SK-N-SH treated with all-trans-retinoic acid at 6 μM for 48 hours (cell line): ENCODE results near the gene SEL1L2.

Experiments
- ATAC-seq: fragments of 200-7000 bp; cut with Tn5 transposase; 3 replicates; pipeline ENCODE4 v1.9.1; 2020; ENCODE audit warnings: mild to moderate bottlenecking, moderate library complexity
- ARNTL ChIP-seq: fragments of 450-650 bp; formaldehyde crosslinking; IDR thresholded peaks from 2 replicates; pipeline ENCODE4 v1.5.0; 2020; ENCODE audit warnings: low read depth, mild to moderate bottlenecking, moderate library complexity, borderline replicate concordance
- BACH2 ChIP-seq: fragments of 250-450 bp; sonication (Bioruptor Pico); IDR thresholded peaks from 2 replicates; pipeline ENCODE4 v1.9.0; 2021; ENCODE audit warnings: mild to moderate bottlenecking, borderline replicate concordance
- CREB5 ChIP-seq: fragments of 250-450 bp; sonication (Bioruptor Pico); IDR thresholded peaks from 2 replicates; pipeline ENCODE4 v1.5.1; 2020; ENCODE audit warnings: low read depth, mild to moderate bottlenecking, moderate library complexity
- CSDC2 ChIP-seq: fragments of 250-450 bp; sonication (Bioruptor Pico); IDR thresholded peaks from 2 replicates; pipeline ENCODE4 v1.5.0; 2020; ENCODE audit warnings: mild to moderate bottlenecking, moderate library complexity
- CSRNP3 ChIP-seq: fragments of 250-450 bp; sonication (Bioruptor Pico); IDR thresholded peaks from 2 replicates; pipeline ENCODE4 v1.5.1; 2021; ENCODE audit warnings: mild to moderate bottlenecking, moderate library complexity
- ESRRG ChIP-seq: fragments of 250-450 bp; sonication (Bioruptor Pico); IDR thresholded peaks from 2 replicates; pipeline ENCODE4 v1.6.1; 2021; ENCODE audit warnings: mild to moderate bottlenecking
- GLIS3 ChIP-seq: fragments of 250-450 bp; sonication (Bioruptor Pico); IDR thresholded peaks from 2 replicates; pipeline ENCODE4 v1.5.0; 2020; ENCODE audit warnings: mild to moderate bottlenecking, moderate library complexity
- ISL1 ChIP-seq: fragments of 250-450 bp; sonication (Bioruptor Pico); IDR thresholded peaks from 2 replicates; pipeline ENCODE4 v2.1.2; 2022; ENCODE audit warnings: mild to moderate bottlenecking, moderate library complexity
- OSR1 ChIP-seq: fragments of 250-450 bp; sonication (Bioruptor Pico); IDR thresholded peaks from 2 replicates; pipeline ENCODE4 v1.8.0; 2022; ENCODE audit warnings: moderate library complexity, mild to moderate bottlenecking, inconsistent platforms
- PATZ1 ChIP-seq: fragments of 250-450 bp; sonication (Bioruptor Pico); IDR thresholded peaks from 2 replicates; pipeline ENCODE4 v1.8.0; 2020; ENCODE audit warnings: mild to moderate bottlenecking, moderate library complexity, borderline replicate concordance
- POU6F1 ChIP-seq: fragments of 250-450 bp; sonication (Bioruptor Pico); IDR thresholded peaks from 2 replicates; pipeline ENCODE4 v1.8.0; 2021; ENCODE audit warnings: low read depth, mild to moderate bottlenecking, moderate library complexity, borderline replicate concordance
- PPARA ChIP-seq: fragments of 250-450 bp; sonication (Bioruptor Pico); IDR thresholded peaks from 2 replicates; pipeline ENCODE4 v1.5.0; 2020; ENCODE audit warnings: mild to moderate bottlenecking, borderline replicate concordance
- RARB ChIP-seq: fragments of 250-450 bp; sonication (Bioruptor Pico); IDR thresholded peaks from 2 replicates; pipeline ENCODE4 v1.8.0; 2021; ENCODE audit warnings: mild to moderate bottlenecking, moderate library complexity
- SNAI2 ChIP-seq: fragments of 250-450 bp; sonication (Bioruptor Pico); IDR thresholded peaks from 2 replicates; pipeline ENCODE4 v1.5.0; 2020; ENCODE audit warnings: mild to moderate bottlenecking, moderate library complexity
- TCF4 ChIP-seq: fragments of 250-450 bp; sonication (Bioruptor Pico); IDR thresholded peaks from 2 replicates; pipeline ENCODE4 v1.8.0; 2021; ENCODE audit warnings: mild to moderate bottlenecking, moderate library complexity, borderline replicate concordance
- TOX ChIP-seq: fragments of 250-450 bp; sonication (Bioruptor Pico); IDR thresholded peaks from 2 replicates; pipeline ENCODE4 v1.8.0; 2021; ENCODE audit warnings: mild to moderate bottlenecking, moderate library complexity, borderline replicate concordance
- TSHZ2 ChIP-seq: fragments of 250-450 bp; sonication (Bioruptor Pico); IDR thresholded peaks from 2 replicates; pipeline ENCODE4 v1.5.0; 2020; ENCODE audit warnings: mild to moderate bottlenecking, moderate library complexity
- ZC3H10 ChIP-seq: fragments of 250-450 bp; sonication (Bioruptor Pico); IDR thresholded peaks from 2 replicates; pipeline ENCODE4 v1.5.1; 2021; ENCODE audit warnings: mild to moderate bottlenecking, moderate library complexity
- ZFP3 ChIP-seq: fragments of 250-450 bp; sonication (Bioruptor Pico); IDR thresholded peaks from 2 replicates; pipeline ENCODE4 v1.5.0; 2020; ENCODE audit warnings: mild to moderate bottlenecking, moderate library complexity
- ZFP30 ChIP-seq: fragments of 450-650 bp; formaldehyde crosslinking; IDR thresholded peaks from 2 replicates; pipeline ENCODE4 v1.5.0; 2022; ENCODE audit warnings: mild to moderate bottlenecking, moderate library complexity
- ZNF565 ChIP-seq: fragments of 450-650 bp; formaldehyde crosslinking; conservative IDR thresholded peaks from 2 replicates; pipeline ENCODE4 v1.5.0; 2020; ENCODE audit warnings: low read depth, mild to moderate bottlenecking, moderate library complexity
- ZNF70 ChIP-seq: fragments of 450-650 bp; formaldehyde crosslinking; IDR thresholded peaks from 2 replicates; pipeline ENCODE4 v1.5.0; 2020; ENCODE audit warnings: mild to moderate bottlenecking, moderate library complexity
- ZNF8 ChIP-seq: fragments of 450-650 bp; formaldehyde crosslinking; IDR thresholded peaks from 2 replicates; pipeline ENCODE4 v1.5.0; 2020; ENCODE audit warnings: mild to moderate bottlenecking, moderate library complexity

Gene SEL1L2

GRCh38 chr20:13913572-13913971, 76.8 kb downstream of the SEL1L2 start:
- TF ChIP-seq OSR1 (CRISPR knock-in tag) (no peak), ESRRG (CRISPR knock-in tag) (no peak), PPARA (CRISPR knock-in tag) (no peak), ZFP30 (CRISPR knock-in tag) (no peak), GLIS3 (no peak), ZFP3 (CRISPR knock-in tag) (no peak), BACH2 (CRISPR knock-in tag) (no peak), SNAI2 (no peak)
- no peak for ATAC-seq

GRCh38 chr20:13913131-13913530, 77.3 kb downstream of the SEL1L2 start:
- TF ChIP-seq TCF4 (CRISPR knock-in tag), result no peak
- no peak for TF ChIP-seq ZFP3 (CRISPR knock-in tag)
- no peak for TF ChIP-seq TOX (CRISPR knock-in tag)
- no peak for TF ChIP-seq ARNTL (CRISPR knock-in tag)
- no peak for TF ChIP-seq ESRRG (CRISPR knock-in tag)
- no peak for TF ChIP-seq ZNF8 (CRISPR knock-in tag)
- TF ChIP-seq ZNF70 (CRISPR knock-in tag), result no peak
- TF ChIP-seq PPARA (CRISPR knock-in tag), result no peak
- no peak for TF ChIP-seq ZFP30 (CRISPR knock-in tag)
- no peak for TF ChIP-seq SNAI2
- no peak for TF ChIP-seq RARB (CRISPR knock-in tag)
- no peak for TF ChIP-seq OSR1 (CRISPR knock-in tag)
- no peak for TF ChIP-seq ZNF565 (CRISPR knock-in tag)
- TF ChIP-seq CSDC2 (CRISPR knock-in tag), result no peak
- TF ChIP-seq TSHZ2 (CRISPR knock-in tag), result no peak
- no peak for TF ChIP-seq PATZ1 (CRISPR knock-in tag)
- TF ChIP-seq BACH2 (CRISPR knock-in tag), result no peak
- TF ChIP-seq POU6F1 (CRISPR knock-in tag), result no peak
- TF ChIP-seq CSRNP3, result no peak
- TF ChIP-seq ZC3H10 (CRISPR knock-in tag), result no peak
- ATAC-seq, result no peak

- ATAC-seq, result no peak
- no peak for TF ChIP-seq ZNF8 (CRISPR knock-in tag)
- TF ChIP-seq SNAI2, result no peak
- TF ChIP-seq PATZ1 (CRISPR knock-in tag), result no peak
- no peak for TF ChIP-seq ESRRG (CRISPR knock-in tag)
- no peak for TF ChIP-seq CREB5 (CRISPR knock-in tag)
- no peak for TF ChIP-seq ZNF70 (CRISPR knock-in tag)
- TF ChIP-seq PPARA (CRISPR knock-in tag), result no peak
- TF ChIP-seq RARB (CRISPR knock-in tag), result no peak
- TF ChIP-seq ZNF565 (CRISPR knock-in tag), result no peak
- TF ChIP-seq TCF4 (CRISPR knock-in tag), result no peak
- TF ChIP-seq TOX (CRISPR knock-in tag), result no peak
- TF ChIP-seq CSRNP3, result no peak
- TF ChIP-seq CSDC2 (CRISPR knock-in tag), result no peak
- no peak for TF ChIP-seq BACH2 (CRISPR knock-in tag)
- TF ChIP-seq ISL1, result no peak
- TF ChIP-seq ZC3H10 (CRISPR knock-in tag), result no peak
- no peak for TF ChIP-seq ZFP3 (CRISPR knock-in tag)
- TF ChIP-seq ZFP30 (CRISPR knock-in tag), result no peak
Measured at GRCh38 chr20:13910492-13910891, 79.9 kb downstream of the SEL1L2 start.
